HUDEP-2 (cell line): ENCODE results near the gene GABARAPL2.
"Not testable (repeated sequence)": the region's sequence is repeated elsewhere in the genome, so short reads cannot be mapped to it uniquely, and the experiment has no call there.

ENCODE experiments used
- DNase-seq, 76 experiments: peaks; one replicate each; lab custom pipeline; 2025; ENCODE audit not compliant: unreplicated experiment in 76 of 76; lab: John Stamatoyannopoulos, UW

Gene GABARAPL2

GRCh38 chr16:75588716-75589115, 22.5 kb downstream of the GABARAPL2 start:
- no peak for DNase-seq

GRCh38 chr16:75589306-75589705, 23.1 kb downstream of the GABARAPL2 start:
- no peak for DNase-seq

- peak in 4 of 76 experiments; percentile 5 to 12 (median 10) for DNase-seq
Measured at GRCh38 chr16:75590920-75591843, 25.0 kb downstream of the GABARAPL2 start.

GRCh38 chr16:75591927-75592326, 25.7 kb downstream of the GABARAPL2 start:
- not testable (repeated sequence) for DNase-seq

- DNase-seq: no peak
Measured at GRCh38 chr16:75593308-75593707, 27.1 kb downstream of the GABARAPL2 start.

- DNase-seq: no peak
Measured at GRCh38 chr16:75593825-75594820, 27.9 kb downstream of the GABARAPL2 start.

- no peak for DNase-seq
Measured at GRCh38 chr16:75599452-75600277, 33.5 kb downstream of the GABARAPL2 start.

- no peak for DNase-seq
Measured at GRCh38 chr16:75603241-75603640, 37.1 kb downstream of the GABARAPL2 start.

- DNase-seq: no peak
Measured at GRCh38 chr16:75606507-75606906, 40.3 kb downstream of the GABARAPL2 start.

- no peak for DNase-seq
Measured at GRCh38 chr16:75614066-75614897, 48.1 kb downstream of the GABARAPL2 start.

GRCh38 chr16:75615619-75616018, 49.4 kb downstream of the GABARAPL2 start:
- no peak for DNase-seq

GRCh38 chr16:75616521-75617010, 50.4 kb downstream of the GABARAPL2 start:
- DNase-seq: no peak

GRCh38 chr16:75617121-75617520, 50.9 kb downstream of the GABARAPL2 start:
- no peak for DNase-seq

- no peak for DNase-seq
Measured at GRCh38 chr16:75618780-75619179, 52.6 kb downstream of the GABARAPL2 start.

- DNase-seq: peak in 67 of 76 experiments; percentile 3 to 87 (median 47)
Measured at GRCh38 chr16:75620326-75621169, 54.4 kb downstream of the GABARAPL2 start.

- DNase-seq: peak in 8 of 76 experiments; percentile 1 to 36 (median 13)
Measured at GRCh38 chr16:75621170-75621477, 54.9 kb downstream of the GABARAPL2 start.

GRCh38 chr16:75622761-75623605, 56.8 kb downstream of the GABARAPL2 start, which contains the start of gene ADAT1:
Gene ADAT1 (minus strand): TSS chr16:75623281. CDS start chr16:75620799, 2,482 bp downstream.
- peak in 75 of 76 experiments; percentile 19 to 96 (median 90) for DNase-seq
